Stimulated activated CD4-positive, alpha-beta T cell treated with anti-CD3 and anti-CD28 coated beads, TNF-alpha, amount 100 ng/mL, for 1 hour (primary cell): ENCODE results near the gene FERMT2.

Experiments
- DNase-seq, 3 donors: peaks; one replicate each; pipeline ENCODE4 v3.0.0-alpha.2; 2020; ENCODE audit warnings: low read depth in 3 of 3, low spot score in 1 of 3

Gene FERMT2

GRCh38 chr14:52829527-52830185 is 121.2 kb downstream of the FERMT2 start:
- no peak for DNase-seq

GRCh38 chr14:52827426-52827825 is 123.4 kb downstream of the FERMT2 start:
- DNase-seq, result no peak

GRCh38 chr14:52825085-52825484 is 125.8 kb downstream of the FERMT2 start:
- DNase-seq, result no peak

GRCh38 chr14:52824462-52824861 is 126.4 kb downstream of the FERMT2 start:
- DNase-seq, result no peak

GRCh38 chr14:52821805-52822250 is 129.0 kb downstream of the FERMT2 start:
- no peak for DNase-seq

- DNase-seq, result no peak
Observed at GRCh38 chr14:52808101-52808500, 142.7 kb downstream of the FERMT2 start.
